ENCODE results near the gene CCNT2.
"Not testable (repeated sequence)": the region's sequence is repeated elsewhere in the genome, so short reads cannot be mapped to it uniquely, and the experiment has no call there.

Gene CCNT2

GRCh38 chr2:134900151-134900550 is 18.5 kb upstream of the CCNT2 start:
- H3K9me3 ChIP-seq (ENCODE audit: insufficient read depth, low read depth, low read length): no peaks in the 10 kb centered on the region
- no peaks in the 10 kb centered on the region for H3K36me3 ChIP-seq (ENCODE audit: insufficient read depth, low read length)
- no peak overlapping the region for H2AFZ ChIP-seq (ENCODE audit: low read length)
- H3K4me1 ChIP-seq (ENCODE audit: insufficient read depth, low read length, poor library complexity, severe bottlenecking): no peaks in the 10 kb centered on the region
- H3K4me2 ChIP-seq (ENCODE audit: low read depth, low read length, poor library complexity, severe bottlenecking): no peak overlapping the region
- H3K27me3 ChIP-seq (ENCODE audit: insufficient read depth, low read length, poor library complexity, severe bottlenecking): no peaks in the 10 kb centered on the region
- H4K20me1 ChIP-seq (ENCODE audit: insufficient read depth, low read length, poor library complexity, severe bottlenecking): no peaks in the 10 kb centered on the region
- no peak overlapping the region for H3K4me3 ChIP-seq (ENCODE audit: low read length, poor library complexity, severe bottlenecking)
- TF ChIP-seq EZH2phosphoT487 (IDR thresholded peaks at IDR 0.05; ENCODE audit: borderline replicate concordance) (no peak), CTCF (conservative IDR thresholded peaks at IDR 0.05; ENCODE audit: low read length) (no peak)
- no peak overlapping the region for H3K9ac ChIP-seq (ENCODE audit: low read depth, low read length, poor library complexity, severe bottlenecking)
- H3K9me2 ChIP-seq (replicated peaks; ENCODE audit: low read depth, low read length): no peaks in the 10 kb centered on the region
- no peaks in the 10 kb centered on the region for H3F3A ChIP-seq (ENCODE audit: low read depth)
- H3K79me2 ChIP-seq (ENCODE audit: insufficient read depth, low read length): no peaks in the 10 kb centered on the region

DNA sequence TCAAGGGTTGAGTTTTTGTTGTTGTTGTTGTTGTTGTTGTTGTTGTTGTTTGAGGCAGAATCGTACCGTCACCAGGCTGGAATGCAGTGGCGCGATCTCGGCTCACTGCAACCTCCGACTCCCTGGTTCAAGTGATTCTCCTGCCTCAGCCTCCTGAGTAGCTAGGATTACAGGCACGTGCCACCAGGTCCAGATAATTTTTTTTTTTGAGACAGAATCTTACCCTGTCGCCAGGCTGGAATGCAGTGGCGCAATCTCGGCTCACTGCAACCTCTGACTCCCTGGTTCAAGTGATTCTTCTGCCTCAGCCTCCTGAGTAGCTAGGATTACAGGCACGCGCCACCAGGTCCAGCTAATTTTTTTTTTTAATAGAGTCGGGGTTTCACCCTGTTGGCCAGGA is 14.9 kb upstream of the CCNT2 start:
- H3K9me3 ChIP-seq (ENCODE audit: insufficient read depth, low read depth, low read length); H3K4me2 ChIP-seq (ENCODE audit: low read depth, low read length, poor library complexity, severe bottlenecking); H3K79me2 ChIP-seq (ENCODE audit: insufficient read depth, low read length); H2AFZ ChIP-seq (ENCODE audit: low read length); H3K27me3 ChIP-seq (ENCODE audit: insufficient read depth, low read length, poor library complexity, severe bottlenecking); H3K4me3 ChIP-seq (ENCODE audit: low read length, poor library complexity, severe bottlenecking); H3K9me2 ChIP-seq (replicated peaks; ENCODE audit: low read depth, low read length); H3F3A ChIP-seq (ENCODE audit: low read depth); H3K36me3 ChIP-seq (ENCODE audit: insufficient read depth, low read length); H3K4me1 ChIP-seq (ENCODE audit: insufficient read depth, low read length, poor library complexity, severe bottlenecking); H4K20me1 ChIP-seq (ENCODE audit: insufficient read depth, low read length, poor library complexity, severe bottlenecking); H3K9ac ChIP-seq (ENCODE audit: low read depth, low read length, poor library complexity, severe bottlenecking): not testable (repeated sequence)

GRCh38 chr2:134905168-134905567 is 13.5 kb upstream of the CCNT2 start:
- H3F3A ChIP-seq (ENCODE audit: low read depth): no peaks in the 10 kb centered on the region
- H2AFZ ChIP-seq (ENCODE audit: low read length): no peak overlapping the region
- no peaks in the 10 kb centered on the region for H3K36me3 ChIP-seq (ENCODE audit: insufficient read depth, low read length)
- peaks cover 5% of the 10 kb centered on the region for H3K4me1 ChIP-seq (ENCODE audit: insufficient read depth, low read length, poor library complexity, severe bottlenecking)
- no peak overlapping the region for H3K4me3 ChIP-seq (ENCODE audit: low read length, poor library complexity, severe bottlenecking)
- no peaks in the 10 kb centered on the region for H3K27me3 ChIP-seq (ENCODE audit: insufficient read depth, low read length, poor library complexity, severe bottlenecking)
- no peak overlapping the region for H3K9ac ChIP-seq (ENCODE audit: low read depth, low read length, poor library complexity, severe bottlenecking)
- no peaks in the 10 kb centered on the region for H3K79me2 ChIP-seq (ENCODE audit: insufficient read depth, low read length)
- H3K9me3 ChIP-seq (ENCODE audit: insufficient read depth, low read depth, low read length): no peaks in the 10 kb centered on the region
- TF ChIP-seq EZH2phosphoT487 (IDR thresholded peaks at IDR 0.05; ENCODE audit: borderline replicate concordance): no peak
- TF ChIP-seq CTCF (conservative IDR thresholded peaks at IDR 0.05; ENCODE audit: low read length): no peak
- H3K4me2 ChIP-seq (ENCODE audit: low read depth, low read length, poor library complexity, severe bottlenecking): no peak overlapping the region
- H3K9me2 ChIP-seq (replicated peaks; ENCODE audit: low read depth, low read length): no peaks in the 10 kb centered on the region
- no peaks in the 10 kb centered on the region for H4K20me1 ChIP-seq (ENCODE audit: insufficient read depth, low read length, poor library complexity, severe bottlenecking)

- Histone ChIP-seq H3K4me2 (ENCODE audit: low read depth, low read length, poor library complexity, severe bottlenecking) (peak overlapping the region; percentile 10), H3K79me2 (ENCODE audit: insufficient read depth, low read length) (no peaks in the 10 kb centered on the region), H3K36me3 (ENCODE audit: insufficient read depth, low read length) (no peaks in the 10 kb centered on the region), H3F3A (ENCODE audit: low read depth) (no peaks in the 10 kb centered on the region), H3K27me3 (ENCODE audit: insufficient read depth, low read length, poor library complexity, severe bottlenecking) (no peaks in the 10 kb centered on the region), H4K20me1 (ENCODE audit: insufficient read depth, low read length, poor library complexity, severe bottlenecking) (no peaks in the 10 kb centered on the region), H3K9me3 (ENCODE audit: insufficient read depth, low read depth, low read length) (no peaks in the 10 kb centered on the region), H3K4me3 (ENCODE audit: low read length, poor library complexity, severe bottlenecking) (no peak overlapping the region), H2AFZ (ENCODE audit: low read length) (no peak overlapping the region), H3K4me1 (ENCODE audit: insufficient read depth, low read length, poor library complexity, severe bottlenecking) (peaks cover 5% of the 10 kb centered on the region), H3K9me2 (replicated peaks; ENCODE audit: low read depth, low read length) (no peaks in the 10 kb centered on the region), H3K9ac (ENCODE audit: low read depth, low read length, poor library complexity, severe bottlenecking) (no peak overlapping the region)
- TF ChIP-seq CTCF (conservative IDR thresholded peaks at IDR 0.05; ENCODE audit: low read length) (no peak), EZH2phosphoT487 (IDR thresholded peaks at IDR 0.05; ENCODE audit: borderline replicate concordance) (no peak)
Measured at GRCh38 chr2:134906726-134907125, 11.9 kb upstream of the CCNT2 start.

DNA sequence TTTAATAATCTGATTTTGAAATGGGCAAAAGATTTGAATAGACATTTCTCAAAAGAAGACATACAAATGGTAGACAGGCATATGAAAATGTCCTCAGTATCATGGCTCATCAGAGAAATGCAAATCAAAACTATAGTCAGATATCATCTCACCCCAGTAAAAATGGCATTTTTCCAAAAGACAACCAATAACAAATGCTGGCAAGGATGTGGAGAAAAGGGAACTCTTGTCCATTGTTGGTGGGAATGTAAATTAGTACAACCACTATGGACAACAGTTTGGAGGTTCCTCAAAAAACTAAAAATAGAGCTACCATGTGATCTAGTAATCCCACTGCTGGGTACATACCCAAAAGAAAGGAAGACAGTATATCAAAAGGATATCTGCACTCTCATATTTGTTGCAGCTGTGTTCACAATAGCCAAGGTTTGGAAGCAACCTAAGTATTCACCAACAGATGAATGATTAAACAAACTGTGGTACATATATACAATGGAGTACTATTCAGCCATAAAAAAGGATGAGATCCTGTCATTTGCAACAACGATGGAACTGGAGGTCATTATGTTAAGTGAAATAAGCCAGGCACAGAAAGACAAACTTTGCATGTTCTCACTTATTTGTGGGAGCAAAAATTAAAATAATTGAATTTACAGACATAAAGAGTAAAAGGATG is 11.0 kb upstream of the CCNT2 start:
- not testable (repeated sequence) for H4K20me1 ChIP-seq (ENCODE audit: insufficient read depth, low read length, poor library complexity, severe bottlenecking); H3K9me3 ChIP-seq (ENCODE audit: insufficient read depth, low read depth, low read length); H3K9ac ChIP-seq (ENCODE audit: low read depth, low read length, poor library complexity, severe bottlenecking); H3K27me3 ChIP-seq (ENCODE audit: insufficient read depth, low read length, poor library complexity, severe bottlenecking); H3K4me2 ChIP-seq (ENCODE audit: low read depth, low read length, poor library complexity, severe bottlenecking); H2AFZ ChIP-seq (ENCODE audit: low read length); H3K36me3 ChIP-seq (ENCODE audit: insufficient read depth, low read length); H3F3A ChIP-seq (ENCODE audit: low read depth); H3K4me3 ChIP-seq (ENCODE audit: low read length, poor library complexity, severe bottlenecking); H3K79me2 ChIP-seq (ENCODE audit: insufficient read depth, low read length); H3K9me2 ChIP-seq (replicated peaks; ENCODE audit: low read depth, low read length); H3K4me1 ChIP-seq (ENCODE audit: insufficient read depth, low read length, poor library complexity, severe bottlenecking)
